Small intestine (tissue), 7 donors: ENCODE results near the gene NDUFS8. TPM values are rescaled to one million over a fixed set of nuclear protein-coding genes. Genes with fewer than 3 reads are reported as not detected.

Experiments
- DNase-seq, 2 donors: peaks; one replicate each; pipeline versions ENCODE4 v3.0.0 to v3.0.0-alpha.2; 2013
- FAIRE-seq: peaks from 2 replicates; lab custom pipeline; 2012; peaks lifted over from hg19 to GRCh38; lab: Jason Lieb, UNC
- H3K27ac ChIP-seq, 3 donors: one replicate each; pipeline ENCODE4 v1.5.1; 2013; ENCODE audit warnings: low read length in 2 of 3, mild to moderate bottlenecking in 2 of 3, control low read depth in 1 of 3, inconsistent platforms in 1 of 3, low read depth in 1 of 3, moderate library complexity in 1 of 3
- H3K27me3 ChIP-seq, 3 donors: one replicate each; pipeline ENCODE4 v1.6.1; 2013; ENCODE audit warnings: low read length in 3 of 3, inconsistent platforms in 1 of 3; ENCODE audit not compliant: control insufficient read depth in 3 of 3, insufficient read depth in 3 of 3
- H3K36me3 ChIP-seq, 3 donors: one replicate each; pipeline ENCODE4 v1.6.1; 2013; ENCODE audit warnings: low read length in 3 of 3, inconsistent platforms in 1 of 3, low read depth in 1 of 3, mild to moderate bottlenecking in 1 of 3, moderate library complexity in 1 of 3; ENCODE audit not compliant: control insufficient read depth in 3 of 3, insufficient read depth in 2 of 3
- H3K4me1 ChIP-seq, 3 donors: one replicate each; pipeline ENCODE4 v1.6.1; 2013; ENCODE audit warnings: low read length in 2 of 3, inconsistent platforms in 1 of 3, low read depth in 1 of 3, mild to moderate bottlenecking in 1 of 3, moderate library complexity in 1 of 3; ENCODE audit not compliant: control insufficient read depth in 3 of 3, insufficient read depth in 2 of 3
- H3K4me3 ChIP-seq, 3 donors: one replicate each; pipeline ENCODE4 v1.5.1; 2013; ENCODE audit warnings: low read length in 3 of 3, control low read depth in 1 of 3, inconsistent platforms in 1 of 3, low read depth in 1 of 3, mild to moderate bottlenecking in 1 of 3, moderate library complexity in 1 of 3
- H3K9me3 ChIP-seq, 2 donors: one replicate each; pipeline ENCODE4 v1.6.1; 2013; ENCODE audit warnings: low read depth in 1 of 2, low read length in 1 of 2; ENCODE audit not compliant: control insufficient read depth in 2 of 2, insufficient read depth in 1 of 2
- WGBS, 3 donors: extraction: QIAGEN DNeasy Blood & Tissue Kit; methylation state at CpG; one replicate each; pipeline ENCODE4 v1.1.7; 2013; 5-methylcytosine and 5-hydroxymethylcytosine counted together
- polyA plus RNA-seq, 4 donors: library from polyadenylated mRNA; stranded (reverse) in 3 of 4; unstranded in 1 of 4; fragments of 200-250 nt in 3 of 4; fragments of 120-200 nt in 1 of 4; gene quantifications; one replicate each; pipeline versions ENCODE4 v1.2.1 to v1.2.3, GENCODE V29; 2013
- donor health status: healthy with polysubstance abuse.
- donor health status: control.
- donor health status: control.
- donor health status: Bipolar disorder and iron deficiency.
- donor health status: healthy.

NDUFS8 gene
- polyA plus RNA-seq, 4 donors, result 71.4 to 290 (median 203) TPM

- H3K4me3 ChIP-seq, result peak overlapping the region; percentile 58 to 84 (median 81)
- DNase-seq (peak; percentile 60 to 84), FAIRE-seq (no peak)
- H3K9me3 ChIP-seq, result no peaks in the 10 kb centered on the region
- 3 to 6% (median 6%) methylated on average over 22 of the region's 22 CpGs for WGBS, 3 donors
- H3K36me3 ChIP-seq, result peaks cover 3 to 74% (median 5%) of the 10 kb centered on the region in 3 donors
- peaks cover 5 to 38% (median 5%) of the 10 kb centered on the region in 3 donors for H3K4me1 ChIP-seq
- peak overlapping the region; percentile 88 to 95 (median 93) for H3K27ac ChIP-seq
- H3K27me3 ChIP-seq, result no peaks in the 10 kb centered on the region
Measured at GRCh38 chr11:68040101-68040956, 9.8 kb downstream of the NDUFS8 start.

- DNase-seq (no peak), FAIRE-seq (no peak)
- H3K9me3 ChIP-seq, result no peaks in the 10 kb centered on the region
- WGBS, 3 donors, result 68 to 75% (median 73%) methylated on average over 21 to 23 of the region's 23 CpGs
- H3K4me1 ChIP-seq, result peaks cover 4 to 38% (median 5%) of the 10 kb centered on the region in 3 donors
- H3K27me3 ChIP-seq, result no peaks in the 10 kb centered on the region
- H3K27ac ChIP-seq, result peak overlapping the region; percentile 88 to 95 (median 93)
- peaks cover 5 to 74% (median 8%) of the 10 kb centered on the region in 3 donors for H3K36me3 ChIP-seq
- peak overlapping the region; percentile 58 to 84 (median 81) for H3K4me3 ChIP-seq
Measured at GRCh38 chr11:68040957-68041591, 10.6 kb downstream of the NDUFS8 start.

GRCh38 chr11:68041617-68042218, 11.2 kb downstream of the NDUFS8 start:
- WGBS, 3 donors, result 75 to 80% (median 75%) methylated on average over 11 to 12 of the region's 12 CpGs
- H3K9me3 ChIP-seq, result no peaks in the 10 kb centered on the region
- no peak overlapping the region for H3K4me3 ChIP-seq

GRCh38 chr11:68042219-68043028, 11.9 kb downstream of the NDUFS8 start:
- H3K36me3 ChIP-seq, result peaks cover 5 to 75% (median 14%) of the 10 kb centered on the region in 3 donors
- H3K4me1 ChIP-seq, result peaks cover 3 to 38% (median 5%) of the 10 kb centered on the region in 3 donors
- DNase-seq (no peak), FAIRE-seq (no peak)
- no peak overlapping the region for H3K4me3 ChIP-seq
- H3K27ac ChIP-seq, result peak overlapping the region in 1 of 3 donors; percentile 24
- no peaks in the 10 kb centered on the region for H3K9me3 ChIP-seq
- 80 to 89% (median 85%) methylated on average over 26 to 27 of the region's 27 CpGs for WGBS, 3 donors
- H3K27me3 ChIP-seq, result no peaks in the 10 kb centered on the region

More at GRCh38 chr11:68041617-68042218, 11.2 kb downstream of the NDUFS8 start:
- FAIRE-seq (no peak), DNase-seq (no peak)
- peaks cover 3 to 38% (median 5%) of the 10 kb centered on the region in 3 donors for H3K4me1 ChIP-seq
- no peaks in the 10 kb centered on the region for H3K27me3 ChIP-seq
- no peak overlapping the region for H3K27ac ChIP-seq
- peaks cover 5 to 74% (median 14%) of the 10 kb centered on the region in 3 donors for H3K36me3 ChIP-seq

- H3K9me3 ChIP-seq, result no peaks in the 10 kb centered on the region
- H3K27ac ChIP-seq, result peak overlapping the region in 2 of 3 donors; percentile 24 to 51
- peaks cover 9 to 78% (median 14%) of the 10 kb centered on the region in 3 donors for H3K36me3 ChIP-seq
- no peak for FAIRE-seq
- H3K4me1 ChIP-seq, result peaks cover 3 to 35% (median 5%) of the 10 kb centered on the region in 3 donors
- H3K4me3 ChIP-seq, result no peak overlapping the region
- DNase-seq, result no peak
- 41 to 74% (median 61%) methylated on average over 7 to 8 of the region's 8 CpGs for WGBS, 3 donors
- H3K27me3 ChIP-seq, result no peaks in the 10 kb centered on the region
Measured at GRCh38 chr11:68043029-68043348, 12.5 kb downstream of the NDUFS8 start.

GRCh38 chr11:68043349-68044144, 13.1 kb downstream of the NDUFS8 start:
- H3K4me1 ChIP-seq, result peaks cover 3 to 29% (median 5%) of the 10 kb centered on the region in 3 donors
- H3K27me3 ChIP-seq, result no peaks in the 10 kb centered on the region
- no peak for FAIRE-seq
- H3K36me3 ChIP-seq, result peaks cover 10 to 77% (median 14%) of the 10 kb centered on the region in 3 donors
- 36 to 74% (median 47%) methylated on average over 33 to 36 of the region's 36 CpGs for WGBS, 3 donors
- peak overlapping the region in 2 of 3 donors; percentile 24 to 51 for H3K27ac ChIP-seq
- peak; percentile 49 to 76 for DNase-seq
- no peaks in the 10 kb centered on the region for H3K9me3 ChIP-seq
- H3K4me3 ChIP-seq, result no peak overlapping the region

GRCh38 chr11:68044145-68044813, 13.8 kb downstream of the NDUFS8 start:
- FAIRE-seq (no peak), DNase-seq (no peak)
- Histone ChIP-seq H3K4me1 (peaks cover 3 to 27% (median 5%) of the 10 kb centered on the region in 3 donors), H3K9me3 (no peaks in the 10 kb centered on the region), H3K4me3 (no peak overlapping the region), H3K27ac (no peak overlapping the region), H3K27me3 (no peaks in the 10 kb centered on the region), H3K36me3 (peaks cover 13 to 84% (median 14%) of the 10 kb centered on the region in 3 donors)
- 56 to 77% (median 58%) methylated on average over 21 to 24 of the region's 24 CpGs for WGBS, 3 donors
